Liver (tissue), 9 donors: Measurements from ENCODE around the gene NAA10. TPM values are rescaled to one million over a fixed set of nuclear protein-coding genes. Genes with fewer than 3 reads are reported as not detected.

Experiments
- DNase-seq: peaks from one replicate; pipeline ENCODE4 v3.0.0-alpha.2; 2017; ENCODE audit warnings: low spot score
- H3K27ac ChIP-seq, 2 donors: one replicate each; pipeline ENCODE4 v1.7.0; 2013; ENCODE audit warnings: inconsistent platforms in 2 of 2, low read length in 2 of 2, control low read depth in 1 of 2, low read depth in 1 of 2, mild to moderate bottlenecking in 1 of 2
- H3K27me3 ChIP-seq, 4 donors: one replicate each; pipeline versions ENCODE4 v1.6.1 to v1.7.0; 2013; ENCODE audit warnings: low read length in 3 of 4, inconsistent platforms in 1 of 4, mild to moderate bottlenecking in 1 of 4, moderate library complexity in 1 of 4; ENCODE audit not compliant: control insufficient read depth in 4 of 4, insufficient read depth in 4 of 4
- H3K36me3 ChIP-seq, 4 donors: one replicate each; pipeline versions ENCODE4 v1.6.1 to v1.7.0; 2013; ENCODE audit warnings: low read length in 3 of 4, mild to moderate bottlenecking in 3 of 4, low read depth in 1 of 4, moderate library complexity in 1 of 4; ENCODE audit not compliant: control insufficient read depth in 4 of 4, insufficient read depth in 3 of 4
- H3K4me1 ChIP-seq, 4 donors: one replicate each; pipeline versions ENCODE4 v1.6.1 to v1.7.0; 2013; ENCODE audit warnings: low read length in 3 of 4, mild to moderate bottlenecking in 3 of 4, moderate library complexity in 1 of 4; ENCODE audit not compliant: control insufficient read depth in 4 of 4, insufficient read depth in 4 of 4
- H3K4me3 ChIP-seq, 3 donors: one replicate each; pipeline versions ENCODE4 v1.6.1 to v1.7.0; 2013; ENCODE audit warnings: low read length in 3 of 3, control low read depth in 1 of 3, low read depth in 1 of 3, mild to moderate bottlenecking in 1 of 3
- H3K9ac ChIP-seq, 2 donors: one replicate each; pipeline ENCODE4 v1.7.0; 2013; ENCODE audit warnings: low read length in 2 of 2, mild to moderate bottlenecking in 2 of 2, moderate library complexity in 2 of 2, control low read depth in 1 of 2, low read depth in 1 of 2
- H3K9me3 ChIP-seq, 4 donors: one replicate each; pipeline versions ENCODE4 v1.6.1 to v1.7.0; 2013; ENCODE audit warnings: low read length in 3 of 4; ENCODE audit not compliant: control insufficient read depth in 4 of 4
- ATF3 ChIP-seq: IDR thresholded peaks from 2 replicates; pipeline ENCODE4 v1.6.1; 2016; ENCODE audit warnings: antibody characterized with exemption
- FOXA2 ChIP-seq: IDR thresholded peaks from 2 replicates; pipeline ENCODE4 v1.6.1; 2016; ENCODE audit warnings: antibody characterized with exemption
- GABPA ChIP-seq, 2 donors: IDR thresholded peaks in 1 of 2; conservative IDR thresholded peaks in 1 of 2; 2 replicates each; pipeline ENCODE4 v1.6.1; 2016; ENCODE audit warnings: antibody characterized with exemption in 2 of 2, mild to moderate bottlenecking in 1 of 2, moderate library complexity in 1 of 2
- HNF4A ChIP-seq, 2 donors: conservative IDR thresholded peaks; 2 replicates each; pipeline ENCODE4 v1.6.1; 2016; ENCODE audit warnings: antibody characterized with exemption in 2 of 2, mild to moderate bottlenecking in 2 of 2
- HNF4G ChIP-seq: IDR thresholded peaks from 2 replicates; pipeline ENCODE4 v1.6.1; 2016; ENCODE audit warnings: antibody characterized with exemption
- JUND ChIP-seq, 2 donors: IDR thresholded peaks; 2 replicates each; pipeline ENCODE4 v1.6.1; 2016; ENCODE audit warnings: antibody characterized with exemption in 2 of 2
- NR2F2 ChIP-seq: IDR thresholded peaks from 2 replicates; pipeline ENCODE4 v1.6.1; 2016; ENCODE audit warnings: antibody characterized with exemption
- RAD21 ChIP-seq, 2 donors: IDR thresholded peaks; 2 replicates each; pipeline ENCODE4 v1.6.1; 2016; ENCODE audit warnings: antibody characterized with exemption in 2 of 2, mild to moderate bottlenecking in 2 of 2
- RXRA ChIP-seq, 2 donors: IDR thresholded peaks; 2 replicates each; pipeline ENCODE4 v1.6.1; 2017 to 2018; ENCODE audit warnings: antibody characterized with exemption in 2 of 2, mild to moderate bottlenecking in 1 of 2
- SP1 ChIP-seq: IDR thresholded peaks from 2 replicates; pipeline ENCODE4 v1.6.1; 2018; ENCODE audit warnings: antibody characterized with exemption, mild to moderate bottlenecking
- TAF1 ChIP-seq: conservative IDR thresholded peaks from 2 replicates; pipeline ENCODE4 v1.6.1; 2016; ENCODE audit warnings: antibody characterized with exemption, mild to moderate bottlenecking
- ZBTB33 ChIP-seq: IDR thresholded peaks from 2 replicates; pipeline ENCODE4 v1.6.1; 2016; ENCODE audit warnings: antibody characterized with exemption
- WGBS: extraction: QIAGEN DNeasy Blood & Tissue Kit; methylation state at CpG from one replicate; pipeline ENCODE4 v1.1.7; 2013; 5-methylcytosine and 5-hydroxymethylcytosine counted together
- polyA plus RNA-seq, 2 donors: library from polyadenylated mRNA; stranded (reverse) in 1 of 2; unstranded in 1 of 2; fragments of 200-250 nt in 1 of 2; fragments of >200 nt in 1 of 2; fragmentation: Nextera tagmentation in 1 of 2; extraction: Ambion mirVana in 1 of 2; gene quantifications; one replicate each; pipeline versions ENCODE4 v1.2.1 to v1.2.3, GENCODE V29; 2013 to 2015
- total RNA-seq, 2 donors: library from RNA; depleted of rRNA; stranded (reverse); fragments of >200 nt; gene quantifications; one replicate each; pipeline ENCODE4 v1.2.3, GENCODE V29; 2014
- TF ChIP-seq, protein P1 (sequence below): fragments of 150-350 bp; IDR thresholded peaks from 2 replicates; pipeline ENCODE4 v1.5.1; 2017; ENCODE audit warnings: improper control_type of control experiment, low read depth, low read length; ENCODE audit not compliant: missing input control
- TF ChIP-seq, protein P2 (sequence below): IDR thresholded peaks from 2 replicates; pipeline ENCODE4 v1.6.1; 2016; ENCODE audit warnings: antibody characterized with exemption
- TF ChIP-seq, protein P3 (sequence below): IDR thresholded peaks from 2 replicates; pipeline ENCODE4 v1.6.1; 2016; ENCODE audit warnings: antibody characterized with exemption, mild to moderate bottlenecking
- donor health status: healthy.
- donor health status: healthy.
- donor health status: healthy.
- donor health status: healthy.
- donor health status: healthy.

Gene NAA10
- total and polyA plus RNA-seq, 4 donors = 20.5 to 58.8 (median 44.4) TPM

- no peak overlapping the region for H3K4me3 ChIP-seq
- H3K9ac ChIP-seq = no peak overlapping the region
- H3K9me3 ChIP-seq = no peaks in the 10 kb centered on the region
- H3K4me1 ChIP-seq = peaks cover 2 to 30% (median 23%) of the 10 kb centered on the region in 4 donors
- no peaks in the 10 kb centered on the region for H3K27me3 ChIP-seq
- no peak for DNase-seq
- H3K27ac ChIP-seq = no peak overlapping the region
- 95% methylated on average over 13 of the region's 13 CpGs for WGBS
- TF ChIP-seq ATF3 = no peak
- peaks cover 0 to 15% (median 1%) of the 10 kb centered on the region in 4 donors for H3K36me3 ChIP-seq
These were observed 2.5 kb downstream of the NAA10 start for GRCh38 chrX:153932220-153932915.

DNA sequence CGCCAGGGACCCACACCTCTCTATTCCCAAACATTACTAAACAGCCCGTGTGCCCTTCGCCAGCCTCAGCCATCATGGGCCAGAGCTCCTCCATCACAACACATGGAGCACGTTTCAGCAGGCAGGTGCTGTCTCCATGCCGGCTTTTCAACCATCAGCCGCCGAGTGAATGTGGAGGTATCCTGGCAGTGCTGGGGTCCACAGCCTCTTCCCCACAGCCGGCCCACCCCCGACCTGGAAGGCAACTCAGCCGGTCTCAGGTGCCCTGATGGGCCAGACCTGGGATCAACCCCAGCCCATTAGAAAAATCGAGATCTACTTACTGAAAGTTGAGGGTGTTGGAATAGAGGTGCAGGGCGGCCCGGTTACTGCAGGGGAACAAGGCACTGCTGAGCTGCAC is 3.1 kb downstream of the NAA10 start:
- Histone ChIP-seq H3K4me1 (peaks cover 2 to 35% (median 28%) of the 10 kb centered on the region in 4 donors), H3K4me3 (no peak overlapping the region), H3K36me3 (peaks cover 0 to 15% (median 1%) of the 10 kb centered on the region in 4 donors), H3K9ac (no peak overlapping the region), H3K9me3 (no peaks in the 10 kb centered on the region), H3K27ac (no peak overlapping the region), H3K27me3 (no peaks in the 10 kb centered on the region)
- DNase-seq = no peak
- no peak for TF ChIP-seq FOXA2
- TF ChIP-seq RXRA (IDR thresholded peaks at IDR 0.05) = no peak
- no peak for TF ChIP-seq ATF3
- no peak for TF ChIP-seq HNF4G
- TF ChIP-seq, protein P1, sequence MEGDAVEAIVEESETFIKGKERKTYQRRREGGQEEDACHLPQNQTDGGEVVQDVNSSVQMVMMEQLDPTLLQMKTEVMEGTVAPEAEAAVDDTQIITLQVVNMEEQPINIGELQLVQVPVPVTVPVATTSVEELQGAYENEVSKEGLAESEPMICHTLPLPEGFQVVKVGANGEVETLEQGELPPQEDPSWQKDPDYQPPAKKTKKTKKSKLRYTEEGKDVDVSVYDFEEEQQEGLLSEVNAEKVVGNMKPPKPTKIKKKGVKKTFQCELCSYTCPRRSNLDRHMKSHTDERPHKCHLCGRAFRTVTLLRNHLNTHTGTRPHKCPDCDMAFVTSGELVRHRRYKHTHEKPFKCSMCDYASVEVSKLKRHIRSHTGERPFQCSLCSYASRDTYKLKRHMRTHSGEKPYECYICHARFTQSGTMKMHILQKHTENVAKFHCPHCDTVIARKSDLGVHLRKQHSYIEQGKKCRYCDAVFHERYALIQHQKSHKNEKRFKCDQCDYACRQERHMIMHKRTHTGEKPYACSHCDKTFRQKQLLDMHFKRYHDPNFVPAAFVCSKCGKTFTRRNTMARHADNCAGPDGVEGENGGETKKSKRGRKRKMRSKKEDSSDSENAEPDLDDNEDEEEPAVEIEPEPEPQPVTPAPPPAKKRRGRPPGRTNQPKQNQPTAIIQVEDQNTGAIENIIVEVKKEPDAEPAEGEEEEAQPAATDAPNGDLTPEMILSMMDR = no peak
- TF ChIP-seq ZBTB33 = no peak
- TF ChIP-seq, protein P2, sequence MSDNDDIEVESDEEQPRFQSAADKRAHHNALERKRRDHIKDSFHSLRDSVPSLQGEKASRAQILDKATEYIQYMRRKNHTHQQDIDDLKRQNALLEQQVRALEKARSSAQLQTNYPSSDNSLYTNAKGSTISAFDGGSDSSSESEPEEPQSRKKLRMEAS = no peak
- WGBS = 95% methylated on average over 13 of the region's 13 CpGs

DNA sequence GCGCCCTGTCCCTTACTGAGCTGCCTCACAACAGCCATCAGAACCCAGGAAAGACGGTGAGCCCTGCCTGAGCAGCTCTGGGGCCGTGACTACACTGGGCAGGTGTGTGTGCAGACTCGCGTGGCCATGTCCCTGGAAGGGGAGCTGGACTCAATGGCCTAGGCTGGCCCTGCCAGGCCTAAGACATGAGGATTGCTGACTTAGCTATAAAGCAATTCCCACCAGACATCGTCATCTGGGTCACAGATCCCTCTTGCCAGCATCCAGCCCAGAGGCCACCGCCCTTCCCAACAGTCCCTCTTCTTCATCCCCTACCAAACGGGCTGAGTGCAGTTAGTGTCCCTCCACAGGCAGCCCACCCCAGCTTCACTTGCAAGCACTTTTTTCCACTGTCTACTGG is 3.7 kb downstream of the NAA10 start:
- H3K4me1 ChIP-seq = peaks cover 2 to 40% (median 28%) of the 10 kb centered on the region in 4 donors
- DNase-seq = no peak
- no peak for TF ChIP-seq NR2F2
- TF ChIP-seq, protein P2 = no peak
- TF ChIP-seq JUND (IDR thresholded peaks at IDR 0.05) = no peak
- TF ChIP-seq, protein P3, sequence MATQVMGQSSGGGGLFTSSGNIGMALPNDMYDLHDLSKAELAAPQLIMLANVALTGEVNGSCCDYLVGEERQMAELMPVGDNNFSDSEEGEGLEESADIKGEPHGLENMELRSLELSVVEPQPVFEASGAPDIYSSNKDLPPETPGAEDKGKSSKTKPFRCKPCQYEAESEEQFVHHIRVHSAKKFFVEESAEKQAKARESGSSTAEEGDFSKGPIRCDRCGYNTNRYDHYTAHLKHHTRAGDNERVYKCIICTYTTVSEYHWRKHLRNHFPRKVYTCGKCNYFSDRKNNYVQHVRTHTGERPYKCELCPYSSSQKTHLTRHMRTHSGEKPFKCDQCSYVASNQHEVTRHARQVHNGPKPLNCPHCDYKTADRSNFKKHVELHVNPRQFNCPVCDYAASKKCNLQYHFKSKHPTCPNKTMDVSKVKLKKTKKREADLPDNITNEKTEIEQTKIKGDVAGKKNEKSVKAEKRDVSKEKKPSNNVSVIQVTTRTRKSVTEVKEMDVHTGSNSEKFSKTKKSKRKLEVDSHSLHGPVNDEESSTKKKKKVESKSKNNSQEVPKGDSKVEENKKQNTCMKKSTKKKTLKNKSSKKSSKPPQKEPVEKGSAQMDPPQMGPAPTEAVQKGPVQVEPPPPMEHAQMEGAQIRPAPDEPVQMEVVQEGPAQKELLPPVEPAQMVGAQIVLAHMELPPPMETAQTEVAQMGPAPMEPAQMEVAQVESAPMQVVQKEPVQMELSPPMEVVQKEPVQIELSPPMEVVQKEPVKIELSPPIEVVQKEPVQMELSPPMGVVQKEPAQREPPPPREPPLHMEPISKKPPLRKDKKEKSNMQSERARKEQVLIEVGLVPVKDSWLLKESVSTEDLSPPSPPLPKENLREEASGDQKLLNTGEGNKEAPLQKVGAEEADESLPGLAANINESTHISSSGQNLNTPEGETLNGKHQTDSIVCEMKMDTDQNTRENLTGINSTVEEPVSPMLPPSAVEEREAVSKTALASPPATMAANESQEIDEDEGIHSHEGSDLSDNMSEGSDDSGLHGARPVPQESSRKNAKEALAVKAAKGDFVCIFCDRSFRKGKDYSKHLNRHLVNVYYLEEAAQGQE = no peak
- TF ChIP-seq, protein P1 = no peak
- TF ChIP-seq HNF4A (conservative IDR thresholded peaks at IDR 0.05) = no peak
- TF ChIP-seq SP1 = no peak
- TF ChIP-seq GABPA (IDR thresholded peaks at IDR 0.05 in 1 of 2, conservative IDR thresholded peaks at IDR 0.05 in 1 of 2) = no peak
- TF ChIP-seq TAF1 = no peak
- no peak for TF ChIP-seq RXRA (IDR thresholded peaks at IDR 0.05)
- TF ChIP-seq RAD21 (IDR thresholded peaks at IDR 0.05) = no peak
- no peak for TF ChIP-seq HNF4G

More for the DNA sequence above, 3.7 kb downstream of the NAA10 start:
- H3K36me3 ChIP-seq = peaks cover 0 to 15% (median 1%) of the 10 kb centered on the region in 4 donors
- H3K4me3 ChIP-seq = no peak overlapping the region
- H3K9ac ChIP-seq = no peak overlapping the region
- no peaks in the 10 kb centered on the region for H3K9me3 ChIP-seq
- H3K27me3 ChIP-seq = no peaks in the 10 kb centered on the region
- 93% methylated on average over 8 of the region's 8 CpGs for WGBS
- H3K27ac ChIP-seq = no peak overlapping the region
